GM19035 (cell line): ENCODE measurements around the gene ECEL1.
"Not testable (repeated sequence)": the region's sequence is repeated elsewhere in the genome, so short reads cannot be mapped to it uniquely, and the experiment has no call there.

ENCODE experiments used
- ATAC-seq: cut with Tn5 transposase; IDR thresholded peaks from one replicate; pipeline ENCODE4 v1.9.1; 2021; ENCODE audit not compliant: unreplicated experiment

ECEL1 gene

GRCh38 chr2:232487385-232488096 lies at the start of gene ECEL1:
TSS of gene ECEL1 (minus strand) at chr2:232487834. CDS start at chr2:232486653, 1,181 bp downstream.
- ATAC-seq = no peak

- ATAC-seq = no peak
Observed at GRCh38 chr2:232537079-232537478, 49.4 kb upstream of the ECEL1 start.

DNA sequence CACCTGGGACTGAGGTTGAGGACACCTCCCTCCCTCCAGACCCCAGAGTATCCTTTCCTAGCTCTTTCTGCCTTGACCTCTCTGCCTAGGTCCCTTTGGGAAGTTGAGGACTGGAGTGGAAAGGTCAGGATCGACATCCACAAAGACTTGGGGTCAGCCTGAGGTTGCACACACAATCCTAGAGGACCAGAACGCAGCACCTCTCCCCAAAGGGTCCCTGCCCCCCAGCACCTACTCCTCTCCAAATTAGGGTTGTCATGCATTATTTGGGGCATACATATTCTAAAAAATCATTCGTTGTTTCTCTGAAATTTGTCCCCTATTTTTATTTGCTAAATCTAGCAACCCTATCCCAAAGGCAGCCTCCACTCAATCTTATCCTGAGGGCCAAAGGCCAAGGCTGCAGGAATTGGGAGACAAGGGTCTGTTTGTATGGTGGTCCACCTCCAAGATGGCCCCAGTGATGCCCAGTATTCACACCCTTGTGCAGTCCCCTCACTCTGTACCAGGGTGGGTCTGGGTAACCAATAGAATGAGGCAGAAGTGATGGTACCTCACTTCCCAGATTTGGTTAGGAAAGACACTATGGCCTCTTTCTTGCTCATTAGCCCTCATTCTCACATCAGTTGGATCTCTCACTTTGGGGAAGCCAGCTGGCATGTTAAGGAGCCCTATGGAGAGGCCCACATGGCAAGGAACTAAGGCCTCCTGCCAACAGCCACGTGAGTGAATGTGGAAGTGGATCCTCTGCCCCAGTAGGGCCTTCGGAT lies 48.3 kb upstream of the ECEL1 start:
- ATAC-seq = no peak

DNA sequence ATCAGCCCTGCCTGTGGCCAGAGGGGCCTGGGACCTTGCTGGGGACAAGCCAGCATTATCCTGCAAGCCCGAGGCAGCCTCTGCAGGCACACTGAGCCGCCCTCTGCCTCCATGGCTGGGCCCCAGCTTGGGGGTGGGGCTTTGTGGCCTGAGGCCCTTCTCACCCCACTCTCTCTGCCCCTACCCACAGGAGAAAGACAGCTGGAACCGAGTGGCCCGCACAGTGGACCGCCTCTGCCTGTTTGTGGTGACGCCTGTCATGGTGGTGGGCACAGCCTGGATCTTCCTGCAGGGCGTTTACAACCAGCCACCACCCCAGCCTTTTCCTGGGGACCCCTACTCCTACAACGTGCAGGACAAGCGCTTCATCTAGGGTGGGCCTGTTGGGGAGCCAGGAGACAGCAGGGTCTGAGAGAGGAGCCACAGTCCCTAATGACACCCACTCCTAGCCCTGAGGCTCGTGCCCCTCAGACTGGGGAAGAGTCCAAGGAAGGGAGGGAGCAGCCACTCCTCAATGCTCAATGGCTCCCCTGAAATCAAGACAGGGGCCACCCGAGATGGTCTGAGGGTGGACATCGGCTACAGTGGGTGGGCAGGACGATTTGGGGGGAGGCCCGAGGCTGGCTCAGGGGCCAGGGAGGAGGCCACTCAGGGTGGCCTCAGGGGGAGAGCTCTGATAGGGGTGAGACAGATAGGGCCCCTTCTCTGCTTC lies 47.5 kb upstream of the ECEL1 start:
- no peak for ATAC-seq

GRCh38 chr2:232533944-232534710 lies 46.5 kb upstream of the ECEL1 start:
- no peak for ATAC-seq

- not testable (repeated sequence) for ATAC-seq
Observed at GRCh38 chr2:232532821-232533220, 45.2 kb upstream of the ECEL1 start.

DNA sequence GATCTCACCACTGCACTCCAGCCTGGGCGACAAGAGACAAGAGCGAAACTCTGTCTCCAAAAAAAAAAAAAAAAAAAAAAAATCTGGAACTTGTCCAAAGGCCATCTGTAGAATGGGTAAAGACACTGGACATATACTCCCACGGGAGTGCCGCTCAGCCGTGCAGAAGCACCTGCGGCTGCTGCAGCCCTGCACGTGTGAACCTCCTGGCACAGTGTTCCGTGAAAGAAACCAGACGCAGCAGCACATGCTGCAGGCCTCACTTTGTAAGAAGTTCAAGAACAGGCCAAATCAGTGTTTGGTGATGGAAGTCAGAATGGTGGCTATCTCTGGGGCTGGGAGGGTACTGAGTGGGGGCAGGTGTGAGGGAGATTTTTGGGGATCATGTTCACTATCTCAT lies 44.8 kb upstream of the ECEL1 start:
- ATAC-seq = no peak

- ATAC-seq = no peak
Observed at GRCh38 chr2:232530626-232531260, 43.1 kb upstream of the ECEL1 start.

DNA sequence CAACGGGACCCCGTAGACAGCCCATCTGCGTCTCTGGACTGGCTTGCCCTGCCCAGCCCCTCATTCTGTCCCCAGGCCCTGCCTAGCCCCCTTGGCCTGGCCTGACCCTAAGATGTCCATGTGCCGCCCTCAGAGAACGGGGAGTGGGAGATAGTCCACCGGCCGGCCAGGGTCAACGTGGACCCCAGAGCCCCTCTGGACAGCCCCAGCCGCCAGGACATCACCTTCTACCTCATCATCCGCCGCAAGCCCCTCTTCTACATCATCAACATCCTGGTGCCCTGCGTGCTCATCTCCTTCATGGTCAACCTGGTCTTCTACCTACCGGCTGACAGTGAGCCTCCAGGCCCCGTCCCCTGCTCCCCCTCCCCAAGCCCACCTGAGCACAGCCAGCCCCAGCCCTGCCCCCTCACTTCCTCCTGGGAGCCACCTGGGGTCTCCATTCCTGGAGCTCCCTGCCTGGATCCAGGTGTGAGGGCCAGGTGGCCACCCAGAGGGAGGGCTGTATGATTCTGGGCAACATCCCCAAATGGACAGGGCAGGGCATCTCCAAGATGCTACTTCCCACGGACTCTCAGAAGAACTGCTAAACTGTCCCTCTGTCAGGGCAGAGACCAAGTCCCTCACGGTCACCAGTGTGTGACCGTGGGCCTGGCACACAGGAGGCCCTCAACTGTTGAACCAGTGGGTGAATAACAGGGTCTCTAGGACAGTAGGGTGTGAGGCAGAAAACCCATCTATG lies 42.3 kb upstream of the ECEL1 start:
- no peak for ATAC-seq

DNA sequence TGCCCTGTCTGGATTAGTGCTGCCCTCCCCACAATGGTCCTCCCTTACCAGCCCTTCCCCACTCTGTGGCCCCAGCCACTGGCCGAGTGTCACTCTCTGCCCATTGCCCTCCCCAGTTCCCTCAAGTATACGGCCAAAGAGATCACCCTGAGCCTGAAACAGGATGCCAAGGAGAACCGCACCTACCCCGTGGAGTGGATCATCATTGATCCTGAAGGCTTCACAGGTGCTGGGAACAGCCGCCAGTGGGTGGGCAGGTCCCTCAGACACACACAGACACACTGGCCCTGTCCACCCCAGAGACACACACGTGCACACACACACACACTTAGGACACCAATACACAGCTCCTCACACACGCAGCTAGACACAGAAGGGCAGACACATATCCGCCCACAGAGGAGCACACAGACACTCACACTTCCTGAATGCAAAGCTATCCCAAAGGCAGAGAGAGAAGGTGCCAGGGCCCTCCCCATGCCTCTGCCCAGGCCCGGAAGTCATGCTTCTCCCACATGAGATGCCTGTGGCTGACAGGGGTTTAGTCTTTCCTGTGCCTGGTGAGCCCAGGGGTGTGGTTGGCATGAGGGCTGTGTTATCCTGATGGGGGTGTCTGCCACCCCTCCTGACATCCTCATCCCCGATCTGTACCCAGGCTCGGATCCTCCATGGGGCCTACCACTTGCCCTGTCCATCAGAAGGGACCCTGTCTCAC lies 41.3 kb upstream of the ECEL1 start:
- no peak for ATAC-seq

DNA sequence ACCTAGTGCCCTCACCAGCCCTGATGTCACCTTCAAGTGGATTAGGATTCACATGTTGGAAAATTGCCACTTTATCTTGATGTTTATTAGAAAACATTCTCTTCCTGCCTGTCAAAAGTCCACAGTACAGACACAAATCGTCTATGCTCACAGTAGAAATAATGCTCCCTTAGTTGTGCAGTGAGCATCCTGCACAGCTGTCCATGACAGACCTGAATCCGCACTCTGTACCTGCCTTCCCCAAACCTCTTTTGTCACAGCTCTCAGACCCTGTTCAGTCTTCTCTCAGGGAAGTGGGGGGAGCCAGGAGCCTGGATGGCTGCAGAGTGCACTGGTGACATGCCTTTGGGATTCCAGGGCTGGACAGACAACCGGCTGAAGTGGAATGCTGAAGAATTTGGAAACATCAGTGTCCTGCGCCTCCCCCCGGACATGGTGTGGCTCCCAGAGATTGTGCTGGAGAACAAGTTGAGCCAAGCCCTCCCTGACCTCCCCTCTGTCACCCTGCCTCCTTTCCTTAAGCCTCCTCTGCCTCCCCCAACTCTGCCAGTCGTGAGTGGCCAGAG lies 40.4 kb upstream of the ECEL1 start:
- no peak for ATAC-seq

- no peak for ATAC-seq
Observed at GRCh38 chr2:232526372-232526941, 38.8 kb upstream of the ECEL1 start.

GRCh38 chr2:232525791-232526371 lies 38.2 kb upstream of the ECEL1 start, which contains the start of gene CHRND:
TSS of gene CHRND (plus strand) at chr2:232526160. CDS start at chr2:232526216, 56 bp downstream.
- ATAC-seq = no peak

- ATAC-seq = no peak
Observed at GRCh38 chr2:232525199-232525598, 37.6 kb upstream of the ECEL1 start.

DNA sequence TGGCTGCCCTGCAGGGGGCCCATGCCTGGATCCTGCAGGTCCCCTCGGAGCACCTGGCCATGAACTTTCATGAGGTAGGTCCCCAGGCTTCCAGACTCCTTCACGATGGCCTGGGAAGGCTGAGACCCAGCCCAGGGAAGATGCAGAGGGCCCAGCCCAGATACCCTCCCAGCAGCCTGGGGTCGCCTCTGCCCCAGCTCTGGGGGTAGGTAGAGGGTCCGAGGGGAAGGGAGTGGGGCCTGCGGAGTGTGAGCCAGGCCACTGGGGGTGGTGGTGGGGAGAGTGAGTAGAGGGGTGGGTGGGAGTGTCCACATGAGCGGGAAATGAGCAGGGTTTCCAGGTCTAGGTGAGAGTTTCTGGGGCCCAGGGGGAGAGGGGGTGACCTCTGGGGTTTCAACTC lies 37.1 kb upstream of the ECEL1 start:
- no peak for ATAC-seq

- ATAC-seq = no peak
Observed at GRCh38 chr2:232523682-232524597, 36.3 kb upstream of the ECEL1 start.

DNA sequence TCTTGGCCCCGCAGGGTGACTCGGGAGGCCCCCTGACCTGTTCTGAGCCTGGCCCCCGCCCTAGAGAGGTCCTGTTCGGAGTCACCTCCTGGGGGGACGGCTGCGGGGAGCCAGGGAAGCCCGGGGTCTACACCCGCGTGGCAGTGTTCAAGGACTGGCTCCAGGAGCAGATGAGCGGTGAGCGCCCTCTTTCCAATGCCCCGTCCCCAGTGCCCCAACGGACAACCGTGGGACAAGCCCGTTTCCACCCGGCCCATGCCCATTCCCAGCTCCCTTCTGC lies 35.7 kb upstream of the ECEL1 start:
- ATAC-seq = no peak
